IPS DF 19.7 (cell line): ENCODE results near the gene MRPS10.
"Not testable (repeated sequence)": the region's sequence is repeated elsewhere in the genome, so short reads cannot be mapped to it uniquely, and the experiment has no call there.

Source experiments
- DNase-seq: peaks from one replicate; pipeline ENCODE4 v3.0.0-alpha.2; 2013; ENCODE audit warnings: low read depth, low spot score

The MRPS10 gene

GRCh38 chr6:42210551-42210950 is 7.1 kb downstream of the MRPS10 start:
- no peak for DNase-seq

GRCh38 chr6:42207559-42207958 is 10.1 kb downstream of the MRPS10 start:
- not testable (repeated sequence) for DNase-seq

DNA sequence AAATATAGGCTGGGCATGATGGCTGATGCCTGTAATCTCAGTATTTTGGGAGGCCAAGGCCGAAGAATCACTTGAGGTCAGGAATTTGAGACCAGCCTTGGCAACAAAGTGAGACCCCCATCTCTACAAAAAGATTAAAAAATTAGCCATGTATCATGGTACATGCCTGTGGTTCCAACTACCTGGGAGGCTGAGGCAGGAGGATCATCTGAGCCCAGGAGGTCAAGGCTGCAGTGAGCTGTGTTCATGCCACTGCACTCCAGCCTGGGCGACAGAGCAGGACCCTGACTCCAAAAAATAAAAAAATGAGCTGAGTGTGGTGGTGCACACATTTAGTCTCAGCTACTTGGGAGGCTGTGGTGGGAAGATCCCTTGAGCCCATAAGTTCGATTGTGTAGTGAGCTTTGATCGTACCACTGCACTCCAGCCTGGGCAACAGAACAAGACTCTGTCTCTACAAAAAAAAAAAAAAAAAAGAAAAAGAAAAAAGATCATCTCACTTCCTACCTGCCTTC is 12.8 kb downstream of the MRPS10 start:
- DNase-seq = no peak

DNA sequence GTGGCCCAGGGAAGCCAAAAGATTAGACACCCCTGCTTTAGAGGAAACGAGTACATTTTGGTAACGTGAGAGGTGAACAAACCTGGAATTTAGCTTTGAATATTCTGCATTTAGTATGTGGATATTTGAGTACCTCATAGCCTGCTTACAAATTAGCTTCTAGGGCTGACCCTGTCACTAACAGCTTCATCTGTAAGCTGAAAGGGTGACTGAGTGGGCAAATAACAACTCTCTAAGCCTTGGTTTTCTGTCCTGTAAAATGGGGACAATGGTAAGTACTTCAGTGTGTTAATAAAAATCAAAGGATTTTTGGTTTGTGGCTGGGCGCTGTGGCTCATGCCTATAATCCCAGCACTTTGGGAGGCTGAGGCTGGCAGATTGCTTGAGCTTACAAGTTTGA is 14.5 kb downstream of the MRPS10 start:
- DNase-seq = no peak

DNA sequence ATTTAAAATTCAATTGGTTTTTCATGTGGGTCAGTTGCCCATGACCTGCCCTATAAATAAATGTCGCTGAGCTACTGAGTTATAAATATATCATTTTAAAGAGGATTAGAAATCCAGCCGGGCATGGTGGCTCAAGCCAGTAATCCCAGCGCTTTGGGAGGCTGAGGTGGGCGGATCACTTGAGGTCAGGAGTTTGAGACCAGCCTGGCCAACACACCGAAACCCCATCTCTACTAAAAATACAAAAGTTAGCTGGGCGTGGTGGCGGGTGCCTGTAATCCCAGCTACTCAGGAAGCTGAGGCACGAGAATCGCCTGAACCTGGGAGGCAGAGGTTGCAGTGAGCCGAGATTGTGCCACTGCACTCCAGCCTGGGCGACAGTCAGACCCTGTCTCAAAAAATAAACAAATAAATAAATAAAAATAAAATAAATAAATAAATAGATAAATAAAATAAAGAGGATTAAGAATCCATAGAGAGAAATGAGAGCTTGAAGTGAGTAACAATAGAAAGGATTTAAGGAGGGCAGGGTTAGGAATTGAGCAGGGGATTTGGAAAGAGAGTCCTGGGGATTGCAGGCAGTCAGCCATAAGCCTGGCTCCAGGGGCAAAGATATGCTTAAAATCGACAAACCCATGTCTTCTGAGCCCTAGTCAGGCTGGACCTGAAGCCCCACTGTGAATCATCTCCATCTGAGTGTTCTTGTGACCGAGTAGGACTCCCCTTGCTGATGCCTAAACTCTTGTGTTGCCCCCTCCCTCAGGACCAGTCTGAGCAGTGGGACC is 15.3 kb downstream of the MRPS10 start:
- DNase-seq = not testable (repeated sequence)

DNA sequence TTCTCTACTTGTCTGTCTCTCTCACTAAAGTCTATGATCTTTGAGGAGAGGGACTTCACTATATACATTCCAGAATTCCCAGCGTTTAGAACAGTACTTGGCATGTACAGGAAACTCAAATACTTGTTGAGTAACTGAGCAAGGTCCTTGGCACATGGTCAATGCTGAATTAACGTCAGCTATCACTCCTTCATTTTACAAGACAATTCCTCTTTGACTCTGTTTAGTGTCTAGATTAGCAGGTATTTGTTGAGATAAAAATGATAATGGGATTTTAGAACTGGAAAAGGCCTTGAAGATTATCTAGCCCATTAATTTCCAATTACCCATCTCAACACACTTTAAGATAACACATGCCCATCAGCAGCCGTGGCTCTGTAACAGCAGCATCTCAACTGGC is 16.3 kb downstream of the MRPS10 start:
- no peak for DNase-seq

DNA sequence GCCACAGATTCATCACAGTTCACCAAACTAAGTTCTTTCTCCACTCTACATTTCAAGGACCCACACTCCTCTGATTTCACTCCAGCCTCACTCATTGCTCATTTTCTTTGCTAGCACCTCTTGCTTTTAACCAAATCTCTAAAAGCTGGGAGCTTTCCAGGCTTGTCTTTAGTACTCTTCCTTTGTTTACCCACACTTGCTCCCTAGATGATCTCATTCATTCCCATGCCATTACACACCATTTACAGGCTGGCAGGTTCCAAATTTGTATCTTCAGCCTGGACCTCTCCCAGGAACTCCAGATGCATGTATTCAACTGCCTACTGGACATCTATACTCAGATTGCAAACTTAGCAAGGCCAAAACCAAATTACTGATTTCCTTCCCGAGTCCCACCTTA is 17.6 kb downstream of the MRPS10 start:
- DNase-seq = no peak

- DNase-seq = no peak
These were observed 18.3 kb downstream of the MRPS10 start for GRCh38 chr6:42199106-42199981.

GRCh38 chr6:42197555-42198362 is 19.9 kb downstream of the MRPS10 start:
- no peak for DNase-seq

DNA sequence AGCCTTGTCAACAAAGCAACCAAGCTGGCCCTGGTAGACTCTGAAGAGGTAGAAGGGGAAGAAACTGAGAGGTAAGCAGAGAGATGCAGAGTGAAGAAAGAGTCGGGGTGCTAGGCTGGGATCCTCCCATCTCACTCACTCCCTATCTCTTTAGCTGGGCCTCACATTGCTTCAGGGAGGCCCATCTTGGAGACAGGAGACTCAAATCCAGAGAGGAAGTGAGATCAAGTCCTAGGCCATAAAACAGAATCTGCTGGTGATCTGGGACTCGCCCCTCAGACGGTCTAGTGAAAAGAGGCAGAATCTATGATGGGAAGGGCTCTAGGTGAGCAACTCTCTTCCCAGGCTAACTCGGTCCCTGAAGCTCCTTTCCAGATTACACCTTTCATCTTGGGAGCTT is 22.2 kb downstream of the MRPS10 start:
- no peak for DNase-seq

DNA sequence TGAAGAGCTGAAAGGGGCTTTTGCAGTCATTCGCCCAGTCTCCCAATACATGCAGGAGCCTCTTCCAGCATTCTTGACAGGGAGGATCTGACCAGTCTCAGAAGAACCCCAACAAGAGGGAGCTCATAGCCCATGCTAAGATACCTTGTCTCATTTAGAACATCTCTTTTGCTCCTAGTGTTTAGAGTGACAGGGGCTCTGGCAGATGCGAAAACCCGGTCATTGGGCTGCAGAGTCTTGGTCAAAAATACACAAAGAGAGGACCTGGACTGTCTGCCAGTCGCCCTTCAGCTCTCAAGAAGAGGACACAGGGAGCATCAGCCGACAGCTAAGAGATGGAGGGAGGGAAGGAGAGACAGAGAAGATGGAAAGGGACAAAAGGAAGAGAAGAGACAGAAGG is 23.6 kb downstream of the MRPS10 start:
- no peak for DNase-seq

DNA sequence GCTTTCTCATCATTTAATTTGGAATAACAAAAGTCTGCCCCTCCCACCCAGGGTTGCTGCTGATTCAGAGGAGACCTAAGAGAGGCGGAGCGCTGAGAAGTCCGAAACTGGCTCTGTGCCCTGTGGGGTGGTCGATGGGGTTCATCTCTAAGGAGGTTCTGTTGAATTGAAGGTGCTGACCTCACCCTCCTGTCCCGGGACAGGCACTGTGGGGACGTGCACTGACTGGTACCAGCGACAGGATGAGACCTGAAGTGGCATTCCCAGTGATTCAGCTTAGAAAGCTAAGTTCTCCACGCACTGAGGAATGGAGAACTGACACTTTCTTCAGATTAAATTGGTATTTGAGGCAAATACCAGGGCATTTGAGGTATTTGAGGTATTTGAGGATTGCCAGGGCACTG is 24.2 kb downstream of the MRPS10 start:
- DNase-seq = no peak

GRCh38 chr6:42192385-42192784 is 25.3 kb downstream of the MRPS10 start:
- DNase-seq = not testable (repeated sequence)

GRCh38 chr6:42190554-42191183 is 27.0 kb downstream of the MRPS10 start:
- no peak for DNase-seq

- DNase-seq = no peak
These were observed 29.3 kb downstream of the MRPS10 start for GRCh38 chr6:42188406-42188805.

- DNase-seq = no peak
These were observed 32.1 kb downstream of the MRPS10 start for GRCh38 chr6:42185597-42185996.

DNA sequence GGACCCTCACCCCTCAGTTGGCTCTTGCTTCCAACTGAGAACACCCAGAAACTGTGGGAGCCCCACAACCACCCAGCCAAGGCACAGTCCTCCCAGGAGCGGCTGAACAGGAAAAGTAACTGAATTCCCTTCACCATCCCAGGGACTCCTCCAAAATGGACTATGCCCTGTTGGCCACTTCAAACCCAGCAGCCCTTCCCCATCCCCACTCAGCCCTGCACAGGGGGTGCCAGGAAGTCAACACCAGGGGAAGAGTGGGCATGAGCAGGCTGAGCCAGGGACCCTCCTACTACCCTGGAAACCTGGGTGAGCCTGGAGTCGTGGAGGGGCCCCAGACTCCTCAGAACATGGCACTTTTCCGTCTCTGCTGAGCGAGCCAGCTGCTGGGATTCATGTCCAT is 33.2 kb downstream of the MRPS10 start:
- DNase-seq = no peak

GRCh38 chr6:42182101-42182500 is 35.6 kb downstream of the MRPS10 start:
- DNase-seq = no peak

- DNase-seq = no peak
These were observed 37.7 kb downstream of the MRPS10 start for GRCh38 chr6:42179945-42180313.

GRCh38 chr6:42179261-42179944 is 38.3 kb downstream of the MRPS10 start:
- DNase-seq = no peak
